HepG2 (cell line): ENCODE data around the gene STOM. TPM values are rescaled to one million over a fixed set of nuclear protein-coding genes. Genes with fewer than 3 reads are reported as not detected.

Experiments
- NFIC ChIP-seq: IDR thresholded peaks from 2 replicates; pipeline ENCODE4 v1.6.1; 2012; ENCODE audit warnings: mild to moderate bottlenecking, low read length, inconsistent platforms
- ONECUT2 ChIP-seq: sonication (generic); formaldehyde crosslinking; IDR thresholded peaks from 2 replicates; pipeline ENCODE4 v1.4.0; 2020; ENCODE audit warnings: missing genetic modification reagents
- RERE ChIP-seq: IDR thresholded peaks from 2 replicates; pipeline ENCODE4 v1.6.1; 2016; ENCODE audit warnings: low read depth, missing genetic modification reagents, missing compliant biosample characterization
- SOX13 ChIP-seq, 3 experiments: fragments of 450-650 bp in 1 of 3; sonication (generic) in 1 of 3; formaldehyde crosslinking in 1 of 3; IDR thresholded peaks in 2 of 3; conservative IDR thresholded peaks in 1 of 3; 2 replicates each; pipeline versions ENCODE4 v1.5.0 to v1.6.1; 2016 to 2020; ENCODE audit warnings: antibody characterized with exemption in 1 of 3, mild to moderate bottlenecking in 1 of 3, missing compliant biosample characterization in 1 of 3, missing genetic modification reagents in 1 of 3, moderate library complexity in 1 of 3
- TOE1 ChIP-seq: sonication (generic); formaldehyde crosslinking; IDR thresholded peaks from 2 replicates; pipeline ENCODE4 v1.4.0; 2020; ENCODE audit warnings: mild to moderate bottlenecking, missing genetic modification reagents
- ZBTB3 ChIP-seq: sonication (generic); formaldehyde crosslinking; IDR thresholded peaks from 2 replicates; pipeline ENCODE4 v1.4.0; 2020; ENCODE audit warnings: low read depth, mild to moderate bottlenecking, moderate library complexity, missing genetic modification reagents, borderline replicate concordance
- ZC3H4 ChIP-seq: sonication (generic); formaldehyde crosslinking; IDR thresholded peaks from 2 replicates; pipeline ENCODE4 v1.4.0; 2020; ENCODE audit warnings: missing genetic modification reagents, borderline replicate concordance
- ZNF17 ChIP-seq: sonication (generic); formaldehyde crosslinking; IDR thresholded peaks from 2 replicates; pipeline ENCODE4 v1.5.0; 2020; ENCODE audit warnings: mild to moderate bottlenecking, missing genetic modification reagents
- ZNF260 ChIP-seq: sonication (generic); formaldehyde crosslinking; IDR thresholded peaks from 2 replicates; pipeline ENCODE4 v1.4.0; 2020; ENCODE audit warnings: missing genetic modification reagents, low read depth, mild to moderate bottlenecking, borderline replicate concordance
- ZNF468 ChIP-seq: sonication (generic); formaldehyde crosslinking; IDR thresholded peaks from 2 replicates; pipeline ENCODE4 v1.8.0; 2022; ENCODE audit warnings: mild to moderate bottlenecking, moderate library complexity, missing genetic modification reagents
- ZNF672 ChIP-seq: sonication (generic); formaldehyde crosslinking; IDR thresholded peaks from 2 replicates; pipeline ENCODE4 v1.8.1; 2022; ENCODE audit warnings: missing genetic modification reagents
- ZNF709 ChIP-seq: sonication (generic); formaldehyde crosslinking; IDR thresholded peaks from 2 replicates; pipeline ENCODE4 v1.5.0; 2020; ENCODE audit warnings: mild to moderate bottlenecking, missing genetic modification reagents
- ZNF720 ChIP-seq: sonication (generic); formaldehyde crosslinking; IDR thresholded peaks from 2 replicates; pipeline ENCODE4 v1.4.0; 2020; ENCODE audit warnings: missing genetic modification reagents
- ZSCAN31 ChIP-seq: sonication (generic); formaldehyde crosslinking; IDR thresholded peaks from 2 replicates; pipeline ENCODE4 v1.5.0; 2020; ENCODE audit warnings: low read depth, mild to moderate bottlenecking, missing genetic modification reagents
- polyA plus RNA-seq, 8 experiments: library from polyadenylated mRNA; depleted of rRNA in 3 of 8; stranded (reverse) in 7 of 8; unstranded in 1 of 8; fragments of >200 nt; fragmentation: Illumina TruSeq in 4 of 8; extraction: Trizol in 4 of 8; gene quantifications; 2 replicates each; pipeline versions ENCODE4 v1.2.1 to v1.2.3, GENCODE V29; 2011 to 2016; ENCODE audit warnings: low read depth in 4 of 8, missing spikeins in 1 of 8, mixed read lengths in 1 of 8; ENCODE audit not compliant: insufficient read depth in 1 of 8
- total RNA-seq, 5 experiments: library from RNA; depleted of rRNA; stranded (reverse); fragments of >200 nt; fragmentation: Illumina TruSeq; extraction: Trizol; gene quantifications; 2 replicates each; pipeline ENCODE4 v1.2.3, GENCODE V29; 2016; ENCODE audit warnings: low read depth in 1 of 5
- TF ChIP-seq, protein P1 (sequence below): sonication (generic); formaldehyde crosslinking; IDR thresholded peaks from 2 replicates; pipeline ENCODE4 v1.5.0; 2020; ENCODE audit warnings: mild to moderate bottlenecking, missing genetic modification reagents
- TF ChIP-seq, protein P2 (sequence below), 2 experiments: sonication (generic) in 1 of 2; formaldehyde crosslinking in 1 of 2; IDR thresholded peaks; 2 replicates each; pipeline versions ENCODE4 v1.4.0 to v1.6.1; 2016 to 2020; ENCODE audit warnings: borderline replicate concordance in 1 of 2, low read depth in 1 of 2, mild to moderate bottlenecking in 1 of 2, missing genetic modification reagents in 1 of 2

STOM gene
- total and polyA plus RNA-seq, 2 of the 13 experiments (the other 11 are each of a cell fraction or from before 2014, with no cell fraction given): 43.6 to 165 TPM

- TF ChIP-seq ZNF468 (CRISPR knock-in tag): no peak
- no peak for TF ChIP-seq ZSCAN31 (CRISPR knock-in tag)
- TF ChIP-seq ZC3H4 (CRISPR knock-in tag): no peak
- TF ChIP-seq RERE: no peak
- no peak for TF ChIP-seq ZNF672 (CRISPR knock-in tag)
- TF ChIP-seq ZNF709 (CRISPR knock-in tag): no peak
- TF ChIP-seq ZNF720 (CRISPR knock-in tag): no peak
- TF ChIP-seq TOE1 (CRISPR knock-in tag): no peak
- TF ChIP-seq ZBTB3 (CRISPR knock-in tag): no peak
- TF ChIP-seq SOX13 (IDR thresholded peaks at IDR 0.05): no peak
- no peak; a peak in 1 of 4 replicates for TF ChIP-seq SOX13 (CRISPR knock-in tag; conservative IDR thresholded peaks at IDR 0.05 in 1 of 2, IDR thresholded peaks at IDR 0.05 in 1 of 2)
- TF ChIP-seq ZNF260 (CRISPR knock-in tag): no peak
- TF ChIP-seq, protein P1, sequence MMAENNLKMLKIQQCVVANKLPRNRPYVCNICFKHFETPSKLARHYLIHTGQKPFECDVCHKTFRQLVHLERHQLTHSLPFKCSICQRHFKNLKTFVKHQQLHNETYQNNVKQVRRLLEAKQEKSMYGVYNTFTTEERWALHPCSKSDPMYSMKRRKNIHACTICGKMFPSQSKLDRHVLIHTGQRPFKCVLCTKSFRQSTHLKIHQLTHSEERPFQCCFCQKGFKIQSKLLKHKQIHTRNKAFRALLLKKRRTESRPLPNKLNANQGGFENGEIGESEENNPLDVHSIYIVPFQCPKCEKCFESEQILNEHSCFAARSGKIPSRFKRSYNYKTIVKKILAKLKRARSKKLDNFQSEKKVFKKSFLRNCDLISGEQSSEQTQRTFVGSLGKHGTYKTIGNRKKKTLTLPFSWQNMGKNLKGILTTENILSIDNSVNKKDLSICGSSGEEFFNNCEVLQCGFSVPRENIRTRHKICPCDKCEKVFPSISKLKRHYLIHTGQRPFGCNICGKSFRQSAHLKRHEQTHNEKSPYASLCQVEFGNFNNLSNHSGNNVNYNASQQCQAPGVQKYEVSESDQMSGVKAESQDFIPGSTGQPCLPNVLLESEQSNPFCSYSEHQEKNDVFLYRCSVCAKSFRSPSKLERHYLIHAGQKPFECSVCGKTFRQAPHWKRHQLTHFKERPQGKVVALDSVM (CRISPR knock-in tag): peak; percentile 78; the same call in 1 of the 2 replicates
- TF ChIP-seq ONECUT2 (CRISPR knock-in tag): no peak
- TF ChIP-seq, protein P2, sequence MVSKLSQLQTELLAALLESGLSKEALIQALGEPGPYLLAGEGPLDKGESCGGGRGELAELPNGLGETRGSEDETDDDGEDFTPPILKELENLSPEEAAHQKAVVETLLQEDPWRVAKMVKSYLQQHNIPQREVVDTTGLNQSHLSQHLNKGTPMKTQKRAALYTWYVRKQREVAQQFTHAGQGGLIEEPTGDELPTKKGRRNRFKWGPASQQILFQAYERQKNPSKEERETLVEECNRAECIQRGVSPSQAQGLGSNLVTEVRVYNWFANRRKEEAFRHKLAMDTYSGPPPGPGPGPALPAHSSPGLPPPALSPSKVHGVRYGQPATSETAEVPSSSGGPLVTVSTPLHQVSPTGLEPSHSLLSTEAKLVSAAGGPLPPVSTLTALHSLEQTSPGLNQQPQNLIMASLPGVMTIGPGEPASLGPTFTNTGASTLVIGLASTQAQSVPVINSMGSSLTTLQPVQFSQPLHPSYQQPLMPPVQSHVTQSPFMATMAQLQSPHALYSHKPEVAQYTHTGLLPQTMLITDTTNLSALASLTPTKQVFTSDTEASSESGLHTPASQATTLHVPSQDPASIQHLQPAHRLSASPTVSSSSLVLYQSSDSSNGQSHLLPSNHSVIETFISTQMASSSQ (IDR thresholded peaks at IDR 0.05; ENCODE audit: low read depth): no peak
- TF ChIP-seq, protein P2 (CRISPR knock-in tag; IDR thresholded peaks at IDR 0.05; ENCODE audit: borderline replicate concordance): peak; percentile 41; the same call in 1 of the 2 replicates
- TF ChIP-seq NFIC: no peak
- TF ChIP-seq ZNF17 (CRISPR knock-in tag): no peak
Observed at GRCh38 chr9:121289026-121289771, 80.9 kb downstream of the STOM start (continued).
